SK-N-DZ (cell line): ENCODE data around the gene SCFD2.
"Not testable (repeated sequence)": the region's sequence is repeated elsewhere in the genome, so short reads cannot be mapped to it uniquely, and the experiment has no call there.

Source experiments
- DNase-seq: peaks from one replicate; pipeline ENCODE4 v3.0.0-alpha.2; 2015; ENCODE audit warnings: low spot score

The SCFD2 gene

GRCh38 chr4:53141308-53141707, 224.6 kb downstream of the SCFD2 start:
- DNase-seq, result no peak

GRCh38 chr4:53139256-53139655, 226.6 kb downstream of the SCFD2 start:
- not testable (repeated sequence) for DNase-seq

GRCh38 chr4:53137468-53137867, 228.4 kb downstream of the SCFD2 start:
- DNase-seq, result no peak

- no peak for DNase-seq
These were observed 228.9 kb downstream of the SCFD2 start for GRCh38 chr4:53136954-53137353.

- no peak for DNase-seq
These were observed 233.5 kb downstream of the SCFD2 start for GRCh38 chr4:53132132-53132891.

- DNase-seq, result no peak
These were observed 234.3 kb downstream of the SCFD2 start for GRCh38 chr4:53131562-53131925.

- no peak for DNase-seq
These were observed 234.8 kb downstream of the SCFD2 start for GRCh38 chr4:53130896-53131561.

- DNase-seq, result no peak
These were observed 237.0 kb downstream of the SCFD2 start for GRCh38 chr4:53128706-53129357.

- DNase-seq, result no peak
These were observed 237.6 kb downstream of the SCFD2 start for GRCh38 chr4:53128231-53128630.

- no peak for DNase-seq
These were observed 238.5 kb downstream of the SCFD2 start for GRCh38 chr4:53127365-53127764.

GRCh38 chr4:53126099-53126498, 239.8 kb downstream of the SCFD2 start:
- no peak for DNase-seq

- no peak for DNase-seq
These were observed 242.0 kb downstream of the SCFD2 start for GRCh38 chr4:53123819-53124218.

- DNase-seq, result no peak
These were observed 242.7 kb downstream of the SCFD2 start for GRCh38 chr4:53123171-53123570.

- DNase-seq, result no peak
These were observed 243.4 kb downstream of the SCFD2 start for GRCh38 chr4:53122280-53123116.

GRCh38 chr4:53121264-53121865, 244.5 kb downstream of the SCFD2 start:
- peak; percentile 2 for DNase-seq

- no peak for DNase-seq
These were observed 245.1 kb downstream of the SCFD2 start for GRCh38 chr4:53120778-53121177.

- DNase-seq, result no peak
These were observed 246.2 kb downstream of the SCFD2 start for GRCh38 chr4:53119680-53120079.

GRCh38 chr4:53118676-53119075, 247.2 kb downstream of the SCFD2 start:
- no peak for DNase-seq

GRCh38 chr4:53116954-53117353, 248.9 kb downstream of the SCFD2 start:
- DNase-seq, result no peak

GRCh38 chr4:53113431-53114225, 252.2 kb downstream of the SCFD2 start:
- DNase-seq, result no peak

GRCh38 chr4:53105313-53105712, 260.5 kb downstream of the SCFD2 start:
- no peak for DNase-seq
